Esophagus squamous epithelium (tissue), 5 donors: ENCODE data around the gene HS1BP3. TPM values are rescaled to one million over a fixed set of nuclear protein-coding genes. Genes with fewer than 3 reads are reported as not detected.

ENCODE experiments used
- DNase-seq: peaks from one replicate; lab custom pipeline; 2025; lab: John Stamatoyannopoulos, UW
- H3K27ac ChIP-seq, 4 donors: fragments of 200-600 bp; sonication (generic); one replicate each; pipeline ENCODE4 v1.5.1; 2016 to 2019; ENCODE audit warnings: mild to moderate bottlenecking in 1 of 4
- H3K27me3 ChIP-seq, 4 donors: fragments of 200-600 bp; sonication (generic); 1 replicate in 3 of 4; 2 replicates in 1 of 4; pipeline versions ENCODE4 v1.5.1 to v1.6.0; 2017 to 2021; ENCODE audit warnings: antibody characterized with exemption in 1 of 4
- H3K36me3 ChIP-seq, 3 donors: fragments of 200-600 bp; sonication (generic); one replicate each; pipeline ENCODE4 v1.5.1; 2016 to 2019
- H3K4me1 ChIP-seq, 3 donors: fragments of 200-600 bp; sonication (generic); one replicate each; pipeline ENCODE4 v1.5.1; 2017 to 2019
- H3K4me3 ChIP-seq, 4 donors: fragments of 200-600 bp; sonication (generic); 1 replicate in 3 of 4; 2 replicates in 1 of 4; pipeline ENCODE4 v1.5.1; 2016 to 2019; ENCODE audit warnings: mild to moderate bottlenecking in 2 of 4, moderate library complexity in 1 of 4
- H3K9me3 ChIP-seq, 3 donors: fragments of 200-600 bp; sonication (generic); one replicate each; pipeline ENCODE4 v1.5.1; 2016 to 2019
- POLR2A ChIP-seq, 4 donors: fragments of 450-650 bp; IDR thresholded peaks; one replicate each; pipeline ENCODE4 v1.6.1; 2017; ENCODE audit warnings: antibody characterized with exemption in 4 of 4, mild to moderate bottlenecking in 4 of 4, moderate library complexity in 3 of 4
- WGBS, 2 donors: methylation state at CpG; one replicate each; pipeline ENCODE4 v1.1.5; 2018; 5-methylcytosine and 5-hydroxymethylcytosine counted together
- intact Hi-C: fragments of 100-400 bp; cut with DNase I; formaldehyde crosslinking; loops from one replicate; pipeline ENCODE4 v1.15.0; 2022
- total RNA-seq, 4 donors: library from RNA; depleted of rRNA; stranded (reverse); fragments of >200 nt; gene quantifications; one replicate each; pipeline ENCODE4 v1.1.0, GENCODE V29; 2016
- TF ChIP-seq, protein P1 (sequence below), 6 experiments: fragments of 450-650 bp in 4 of 6; fragments of 200-600 bp in 2 of 6; sonication (generic) in 2 of 6; IDR thresholded peaks; one replicate each; pipeline ENCODE4 v1.5.1; 2016 to 2019; ENCODE audit warnings: antibody characterized with exemption in 6 of 6, mild to moderate bottlenecking in 4 of 6, moderate library complexity in 4 of 6
- donor health status: DM: yes; HTN: yes; CAD: no.

HS1BP3 gene
- total RNA-seq, 4 donors from 2014 or later, result 7.9 to 22.1 (median 16.9) TPM

DNA sequence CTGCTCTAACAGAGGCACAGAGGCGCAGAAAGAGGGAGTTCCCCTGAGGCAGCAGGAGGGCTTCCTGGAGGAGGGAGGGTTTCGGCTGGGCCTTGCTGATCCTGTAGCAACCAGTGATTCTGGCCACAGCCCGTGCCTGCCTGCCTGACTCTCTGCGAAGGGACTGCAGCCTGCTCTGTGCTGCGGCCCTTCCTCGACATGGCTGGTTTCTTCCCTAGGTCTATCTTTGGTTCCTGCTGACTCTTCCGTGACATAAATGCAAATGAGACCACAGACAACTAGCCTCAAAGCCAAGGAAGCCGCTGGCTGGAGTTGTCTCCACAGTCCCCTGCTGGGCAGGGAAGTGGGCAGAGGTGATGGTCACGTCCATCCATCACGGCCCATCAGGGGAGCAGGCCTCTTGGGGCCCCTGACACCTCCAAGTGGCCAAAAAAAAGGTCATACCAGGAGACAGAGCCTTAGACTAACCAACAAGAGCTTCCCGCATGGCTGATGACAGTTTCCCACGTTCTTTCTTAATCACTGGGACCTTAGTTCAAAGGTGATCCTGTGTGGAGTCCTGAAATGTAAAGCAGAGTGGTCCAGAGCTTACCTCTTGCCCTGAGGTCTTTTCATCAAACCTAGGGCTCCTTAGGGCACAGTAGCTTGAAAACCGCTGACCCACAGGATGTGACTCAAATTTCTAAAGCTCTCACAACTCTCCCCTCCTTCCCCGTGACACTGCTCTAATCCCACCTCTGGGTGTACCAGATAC lies 55.3 kb downstream of the HS1BP3 start:
- H3K27me3 ChIP-seq, result no peaks in the 10 kb centered on the region
- intact Hi-C loops, result no loop called here
- H3K4me3 ChIP-seq, result no peak overlapping the region
- H3K9me3 ChIP-seq, result no peaks in the 10 kb centered on the region
- H3K4me1 ChIP-seq, result peaks cover 22 to 93% (median 51%) of the 10 kb centered on the region in 3 donors
- peak overlapping the region; percentile 24 to 85 (median 72) for H3K27ac ChIP-seq
- no peaks in the 10 kb centered on the region for H3K36me3 ChIP-seq
- no peak for DNase-seq
- WGBS, 2 donors, result 67 to 69% methylated on average over 7 to 11 of the region's 14 CpGs
- TF ChIP-seq, protein P1, sequence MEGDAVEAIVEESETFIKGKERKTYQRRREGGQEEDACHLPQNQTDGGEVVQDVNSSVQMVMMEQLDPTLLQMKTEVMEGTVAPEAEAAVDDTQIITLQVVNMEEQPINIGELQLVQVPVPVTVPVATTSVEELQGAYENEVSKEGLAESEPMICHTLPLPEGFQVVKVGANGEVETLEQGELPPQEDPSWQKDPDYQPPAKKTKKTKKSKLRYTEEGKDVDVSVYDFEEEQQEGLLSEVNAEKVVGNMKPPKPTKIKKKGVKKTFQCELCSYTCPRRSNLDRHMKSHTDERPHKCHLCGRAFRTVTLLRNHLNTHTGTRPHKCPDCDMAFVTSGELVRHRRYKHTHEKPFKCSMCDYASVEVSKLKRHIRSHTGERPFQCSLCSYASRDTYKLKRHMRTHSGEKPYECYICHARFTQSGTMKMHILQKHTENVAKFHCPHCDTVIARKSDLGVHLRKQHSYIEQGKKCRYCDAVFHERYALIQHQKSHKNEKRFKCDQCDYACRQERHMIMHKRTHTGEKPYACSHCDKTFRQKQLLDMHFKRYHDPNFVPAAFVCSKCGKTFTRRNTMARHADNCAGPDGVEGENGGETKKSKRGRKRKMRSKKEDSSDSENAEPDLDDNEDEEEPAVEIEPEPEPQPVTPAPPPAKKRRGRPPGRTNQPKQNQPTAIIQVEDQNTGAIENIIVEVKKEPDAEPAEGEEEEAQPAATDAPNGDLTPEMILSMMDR (IDR thresholded peaks at IDR 0.05), result no peak
- TF ChIP-seq POLR2A (IDR thresholded peaks at IDR 0.05), result peak in 1 of 4 donors; percentile 49

DNA sequence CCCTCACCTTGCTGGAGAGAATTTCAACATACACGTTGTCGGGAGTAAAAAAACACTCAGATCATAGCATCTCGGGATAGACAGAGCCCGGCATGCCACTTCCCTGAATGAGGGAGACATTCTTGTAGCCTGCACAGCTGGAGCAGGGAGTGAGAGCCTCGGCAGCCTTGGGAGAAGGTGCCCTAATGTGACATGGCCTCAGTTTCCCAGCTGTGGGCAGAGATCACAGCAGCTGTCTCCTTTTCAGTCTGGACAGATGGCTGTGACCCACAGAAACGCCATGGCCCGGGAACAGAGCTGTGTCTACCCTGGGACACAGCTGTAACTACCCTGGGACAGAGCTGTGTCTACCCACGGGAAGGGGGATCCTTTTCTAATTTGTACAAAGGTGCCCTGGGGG lies 55.9 kb downstream of the HS1BP3 start:
- H3K27ac ChIP-seq, result peak overlapping the region in 3 of 4 donors; percentile 63 to 85 (median 80)
- no peaks in the 10 kb centered on the region for H3K27me3 ChIP-seq
- no peaks in the 10 kb centered on the region for H3K36me3 ChIP-seq
- no peaks in the 10 kb centered on the region for H3K9me3 ChIP-seq
- no peak for DNase-seq
- 91 to 92% methylated on average over 4 to 8 of the region's 8 CpGs for WGBS, 2 donors
- H3K4me1 ChIP-seq, result peaks cover 22 to 87% (median 49%) of the 10 kb centered on the region in 3 donors
- intact Hi-C loops, result no loop called here
- TF ChIP-seq, protein P1 (IDR thresholded peaks at IDR 0.05), result no peak
- TF ChIP-seq POLR2A (IDR thresholded peaks at IDR 0.05), result no peak
- H3K4me3 ChIP-seq, result no peak overlapping the region

DNA sequence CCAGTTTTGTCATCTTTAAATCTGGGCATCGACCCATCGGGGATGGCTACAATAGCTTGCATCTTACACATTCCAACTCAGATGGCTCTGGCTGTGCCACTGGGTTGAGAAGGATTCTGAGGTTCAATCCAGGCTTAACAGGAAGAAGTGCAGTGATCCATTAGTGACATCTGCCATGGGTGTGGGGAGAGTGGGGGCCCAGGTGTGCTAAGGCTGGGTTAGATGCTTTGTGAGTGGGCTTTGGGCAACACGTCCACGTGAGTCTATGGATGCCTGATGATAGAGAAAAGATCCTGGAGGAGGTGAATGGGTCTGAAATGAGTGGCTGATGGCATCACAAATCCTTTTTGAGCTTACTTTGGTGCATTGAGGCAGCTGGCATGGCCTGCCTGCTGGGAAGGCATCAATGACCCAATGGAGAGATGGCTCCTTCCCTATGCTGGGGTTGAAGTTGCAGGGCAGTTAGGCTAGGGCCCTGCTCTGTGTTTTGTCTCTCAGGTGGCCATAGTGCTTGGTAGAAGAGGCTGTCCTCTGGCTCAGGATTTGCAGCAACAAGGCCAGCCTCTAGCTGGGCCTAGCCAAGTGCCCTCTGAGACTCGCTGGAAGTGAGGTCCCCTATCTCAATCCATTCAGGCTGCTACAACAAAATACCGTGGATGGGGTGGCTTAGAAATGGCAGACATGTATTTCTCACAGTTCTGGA lies 56.7 kb downstream of the HS1BP3 start:
- TF ChIP-seq POLR2A (IDR thresholded peaks at IDR 0.05), result no peak
- TF ChIP-seq, protein P1 (IDR thresholded peaks at IDR 0.05), result no peak
- 89 to 94% methylated on average over 3 to 6 of the region's 6 CpGs for WGBS, 2 donors
- peak overlapping the region in 3 of 4 donors; percentile 42 to 80 (median 63) for H3K27ac ChIP-seq
- H3K4me1 ChIP-seq, result peaks cover 22 to 86% (median 46%) of the 10 kb centered on the region in 3 donors
- no peaks in the 10 kb centered on the region for H3K9me3 ChIP-seq
- no peaks in the 10 kb centered on the region for H3K27me3 ChIP-seq
- intact Hi-C loops, result no loop called here
- no peak overlapping the region for H3K4me3 ChIP-seq
- H3K36me3 ChIP-seq, result no peaks in the 10 kb centered on the region
- no peak for DNase-seq

DNA sequence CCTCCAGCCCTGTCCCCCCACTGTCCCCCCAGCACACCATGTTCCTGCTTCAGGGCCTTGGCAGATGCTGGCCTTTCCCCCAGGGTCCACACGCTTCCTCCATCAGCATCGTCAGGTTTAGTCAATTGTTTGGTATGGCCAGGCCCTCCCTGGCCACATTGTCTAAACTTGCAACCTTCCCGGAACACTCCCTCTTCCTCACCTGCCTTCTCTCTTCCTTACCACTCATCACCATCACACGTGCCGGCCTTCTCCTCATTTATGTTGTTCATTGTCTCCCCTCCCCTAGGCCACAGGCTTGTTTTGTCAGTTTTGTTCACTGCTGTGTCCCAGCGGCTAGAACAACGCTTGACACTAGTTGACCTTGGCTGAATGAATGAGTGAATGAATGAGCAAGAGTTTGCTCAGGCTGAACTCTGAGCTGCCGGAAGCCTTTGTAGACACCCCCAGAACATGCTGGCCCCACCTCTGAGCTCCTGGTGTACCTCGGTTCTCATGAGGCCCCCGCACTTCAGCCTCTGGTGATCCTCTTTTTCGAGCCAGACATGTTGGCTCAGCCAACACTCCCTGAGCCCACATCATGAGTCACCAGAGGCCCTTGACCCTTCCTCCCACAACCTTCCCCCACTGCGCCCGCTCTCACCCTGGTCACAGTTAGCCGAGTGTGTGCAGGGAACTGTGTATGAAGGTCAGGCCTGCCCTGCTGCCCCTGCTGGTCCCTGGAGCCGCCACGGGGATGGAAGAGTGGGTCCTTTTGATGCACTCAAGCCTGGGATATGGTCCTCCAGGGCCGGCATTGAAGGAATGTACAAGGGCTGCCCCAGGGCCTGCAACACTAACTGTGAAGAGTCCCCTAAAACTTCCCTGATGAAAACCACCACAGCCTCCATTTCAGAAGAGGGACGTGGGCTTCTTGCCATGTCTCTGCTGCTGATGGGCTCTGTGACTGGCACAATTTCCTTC lies 57.5 kb downstream of the HS1BP3 start:
- H3K4me1 ChIP-seq, result peaks cover 22 to 80% (median 46%) of the 10 kb centered on the region in 3 donors
- no peaks in the 10 kb centered on the region for H3K36me3 ChIP-seq
- no peak for DNase-seq
- H3K4me3 ChIP-seq, result no peak overlapping the region
- peak overlapping the region in 3 of 4 donors; percentile 27 to 80 (median 42) for H3K27ac ChIP-seq
- H3K9me3 ChIP-seq, result no peaks in the 10 kb centered on the region
- intact Hi-C loops, result no loop called here
- no peak for TF ChIP-seq POLR2A (IDR thresholded peaks at IDR 0.05)
- TF ChIP-seq, protein P1 (IDR thresholded peaks at IDR 0.05), result no peak
- no peaks in the 10 kb centered on the region for H3K27me3 ChIP-seq
- 64 to 73% methylated on average over 9 to 12 of the region's 18 CpGs for WGBS, 2 donors
